GM21528 (cell line): ENCODE results near the gene ACTRT2.

Experiments
- ATAC-seq: cut with Tn5 transposase; IDR thresholded peaks from one replicate; pipeline ENCODE4 v1.9.1; 2021; ENCODE audit warnings: mild to moderate bottlenecking, moderate library complexity; ENCODE audit not compliant: unreplicated experiment, low FRiP score

ACTRT2 gene

GRCh38 chr1:3065396-3065795 lies 44.1 kb downstream of the ACTRT2 start:
- no peak for ATAC-seq

GRCh38 chr1:3065797-3066196 lies 44.5 kb downstream of the ACTRT2 start:
- no peak for ATAC-seq

- no peak for ATAC-seq
Observed at GRCh38 chr1:3066250-3066711, 45.0 kb downstream of the ACTRT2 start.

GRCh38 chr1:3066826-3067225 lies 45.6 kb downstream of the ACTRT2 start:
- no peak for ATAC-seq

- no peak for ATAC-seq
Observed at GRCh38 chr1:3067301-3067670, 46.0 kb downstream of the ACTRT2 start.

GRCh38 chr1:3067671-3068563 lies 46.6 kb downstream of the ACTRT2 start:
- no peak for ATAC-seq

- no peak for ATAC-seq
Observed at GRCh38 chr1:3068564-3069431, 47.5 kb downstream of the ACTRT2 start, which contains the start of gene PRDM16. Gene PRDM16 (plus strand): TSS chr1:3069203. CDS start chr1:3069260, 57 bp downstream.

GRCh38 chr1:3069491-3070308 lies 48.4 kb downstream of the ACTRT2 start:
- no peak for ATAC-seq

GRCh38 chr1:3070309-3070643 lies 49.0 kb downstream of the ACTRT2 start:
- no peak for ATAC-seq

GRCh38 chr1:3070644-3071564 lies 49.6 kb downstream of the ACTRT2 start:
- ATAC-seq, result no peak

- ATAC-seq, result no peak
Observed at GRCh38 chr1:3071565-3072390, 50.5 kb downstream of the ACTRT2 start.
